HG03571 (cell line): ENCODE measurements around the gene NRDC.

ENCODE experiments used
- ATAC-seq: cut with Tn5 transposase; IDR thresholded peaks from one replicate; pipeline ENCODE4 v1.9.1; 2021; ENCODE audit not compliant: unreplicated experiment

Gene NRDC

GRCh38 chr1:51878616-51879336 is at the start of gene NRDC:
NRDC (minus strand) TSS chr1:51878727; CDS start chr1:51878615, 112 bp downstream.
- peak; percentile 89 for ATAC-seq

- ATAC-seq: no peak
Observed at GRCh38 chr1:51927029-51927428, 48.5 kb upstream of the NRDC start.

- no peak for ATAC-seq
Observed at GRCh38 chr1:51926171-51926812, 47.8 kb upstream of the NRDC start.

GRCh38 chr1:51924455-51924854 is 45.9 kb upstream of the NRDC start:
- no peak for ATAC-seq

- ATAC-seq: no peak
Observed at GRCh38 chr1:51922040-51922439, 43.5 kb upstream of the NRDC start.

GRCh38 chr1:51920130-51920529 is 41.6 kb upstream of the NRDC start:
- no peak for ATAC-seq

GRCh38 chr1:51919684-51920083 is 41.2 kb upstream of the NRDC start:
- no peak for ATAC-seq

- ATAC-seq: no peak
Observed at GRCh38 chr1:51916587-51917405, 38.3 kb upstream of the NRDC start.

- ATAC-seq: no peak
Observed at GRCh38 chr1:51915951-51916350, 37.4 kb upstream of the NRDC start.

- ATAC-seq: no peak
Observed at GRCh38 chr1:51912881-51913280, 34.4 kb upstream of the NRDC start.

- ATAC-seq: no peak
Observed at GRCh38 chr1:51910221-51911000, 31.9 kb upstream of the NRDC start.

GRCh38 chr1:51908499-51908898 is 30.0 kb upstream of the NRDC start:
- ATAC-seq: no peak

- no peak for ATAC-seq
Observed at GRCh38 chr1:51907079-51907702, 28.7 kb upstream of the NRDC start.

GRCh38 chr1:51906306-51907078 is 28.0 kb upstream of the NRDC start:
- ATAC-seq: no peak

GRCh38 chr1:51902456-51902855 is 23.9 kb upstream of the NRDC start:
- no peak for ATAC-seq

- ATAC-seq: no peak
Observed at GRCh38 chr1:51901151-51901550, 22.6 kb upstream of the NRDC start.

- ATAC-seq: no peak
Observed at GRCh38 chr1:51899022-51899421, 20.5 kb upstream of the NRDC start.

- no peak for ATAC-seq
Observed at GRCh38 chr1:51898090-51898734, 19.7 kb upstream of the NRDC start.

GRCh38 chr1:51897699-51898031 is 19.1 kb upstream of the NRDC start:
- ATAC-seq: no peak
